ENCODE measurements around the gene TRAK1.
A peak's percentile ranks its signal among the peaks of the same experiment; 100 is the strongest.
"Not testable (repeated sequence)": the region's sequence is repeated elsewhere in the genome, so short reads cannot be mapped to it uniquely, and the experiment has no call there.

TRAK1 gene

GRCh38 chr3:42090973-42091731 lies at the start of gene TRAK1:
Gene TRAK1, plus strand, starts transcription at chr3:42091357. Its CDS starts 113 bp downstream, at chr3:42091470.
- DNase-seq (ENCODE audit: low spot score) (no peak), FAIRE-seq (no peak)

GRCh38 chr3:42042747-42043098 lies 48.4 kb upstream of the TRAK1 start:
- DNase-seq (ENCODE audit: low spot score) (no peak), FAIRE-seq (no peak)

- DNase-seq (ENCODE audit: low spot score) (peak; percentile 72), FAIRE-seq (no peak)
These were observed 47.9 kb upstream of the TRAK1 start for GRCh38 chr3:42043099-42043813.

- FAIRE-seq: no peak
- no peak for DNase-seq (ENCODE audit: low spot score)
These were observed 45.4 kb upstream of the TRAK1 start for GRCh38 chr3:42045708-42046243.

- FAIRE-seq: not testable (repeated sequence)
These were observed 42.6 kb upstream of the TRAK1 start for GRCh38 chr3:42048526-42048925.

GRCh38 chr3:42050126-42050525 lies 41.0 kb upstream of the TRAK1 start:
- FAIRE-seq (no peak), DNase-seq (ENCODE audit: low spot score) (no peak)

More at GRCh38 chr3:42048526-42048925, 42.6 kb upstream of the TRAK1 start:
- DNase-seq (ENCODE audit: low spot score): not testable (repeated sequence)

- FAIRE-seq: no peak
- no peak for DNase-seq (ENCODE audit: low spot score)
These were observed 39.6 kb upstream of the TRAK1 start for GRCh38 chr3:42051384-42052131.

- DNase-seq (ENCODE audit: low spot score): no peak
- no peak for FAIRE-seq
These were observed 39.0 kb upstream of the TRAK1 start for GRCh38 chr3:42052132-42052483.

- DNase-seq (ENCODE audit: low spot score) (no peak), FAIRE-seq (no peak)
These were observed 38.4 kb upstream of the TRAK1 start for GRCh38 chr3:42052484-42053351.

- FAIRE-seq (no peak), DNase-seq (ENCODE audit: low spot score) (no peak)
These were observed 37.7 kb upstream of the TRAK1 start for GRCh38 chr3:42053476-42053875.

- FAIRE-seq (no peak), DNase-seq (ENCODE audit: low spot score) (no peak)
These were observed 35.9 kb upstream of the TRAK1 start for GRCh38 chr3:42055291-42055690.

GRCh38 chr3:42056840-42057239 lies 34.3 kb upstream of the TRAK1 start:
- FAIRE-seq (no peak), DNase-seq (ENCODE audit: low spot score) (no peak)

GRCh38 chr3:42057561-42058211 lies 33.5 kb upstream of the TRAK1 start:
- FAIRE-seq (no peak), DNase-seq (ENCODE audit: low spot score) (no peak)

- FAIRE-seq: no peak
- DNase-seq (ENCODE audit: low spot score): no peak
These were observed 30.0 kb upstream of the TRAK1 start for GRCh38 chr3:42061025-42061712.

GRCh38 chr3:42061713-42062380 lies 29.3 kb upstream of the TRAK1 start:
- DNase-seq (ENCODE audit: low spot score) (peak; percentile 55), FAIRE-seq (no peak)

- FAIRE-seq: no peak
These were observed 28.7 kb upstream of the TRAK1 start for GRCh38 chr3:42062464-42062863.

GRCh38 chr3:42063888-42064287 lies 27.3 kb upstream of the TRAK1 start:
- DNase-seq (ENCODE audit: low spot score) (no peak), FAIRE-seq (no peak)

More at GRCh38 chr3:42062464-42062863, 28.7 kb upstream of the TRAK1 start:
- no peak for DNase-seq (ENCODE audit: low spot score)

GRCh38 chr3:42066516-42067181 lies 24.5 kb upstream of the TRAK1 start:
- DNase-seq (ENCODE audit: low spot score) (no peak), FAIRE-seq (no peak)

GRCh38 chr3:42067326-42067725 lies 23.8 kb upstream of the TRAK1 start:
- DNase-seq (ENCODE audit: low spot score): no peak
- FAIRE-seq: no peak
